ENCODE measurements around the gene TSHR.

GRCh38 chr14:81169711-81170103 lies 214.3 kb downstream of the TSHR start:
- TF ChIP-seq MAX (IDR thresholded peaks at IDR 0.05) (no peak), CTCF (IDR thresholded peaks at IDR 0.05 in 2 of 3, conservative IDR thresholded peaks at IDR 0.05 in 1 of 3; ENCODE audit: borderline replicate concordance in 1 of 3, insufficient read depth in 1 of 3, low read depth in 2 of 3, low read length in 2 of 3) (no peak), POLR2A (IDR thresholded peaks at IDR 0.05; ENCODE audit: borderline replicate concordance, extremely low read depth, insufficient read depth, insufficient read length) (no peak)

Measured in HCT116 (cell line).